ENCODE results near the gene MYO1E.

The MYO1E gene

GRCh38 chr15:59105854-59106253 lies 266.8 kb downstream of the MYO1E start:
- no peak for DNase-seq (ENCODE audit: low read depth)
- H3K4me3 ChIP-seq (ENCODE audit: low read depth, low read length): peak overlapping the region; percentile 93
- no peak for TF ChIP-seq CTCF (IDR thresholded peaks at IDR 0.05; ENCODE audit: low read depth, low read length, missing control alignments)

GRCh38 chr15:59104912-59105732 lies 267.5 kb downstream of the MYO1E start, which contains the start of gene CCNB2:
TSS of gene CCNB2 (plus strand) at chr15:59105146. CDS start at chr15:59105269, 123 bp downstream.
- TF ChIP-seq CTCF (IDR thresholded peaks at IDR 0.05; ENCODE audit: low read depth, low read length, missing control alignments): no peak
- H3K4me3 ChIP-seq (ENCODE audit: low read depth, low read length): peak within 1 kb of the TSS; percentile 93
- peak; percentile 94 for DNase-seq (ENCODE audit: low read depth)

GRCh38 chr15:59104602-59104911 lies 268.1 kb downstream of the MYO1E start:
- peak overlapping the region; percentile 93 for H3K4me3 ChIP-seq (ENCODE audit: low read depth, low read length)

GRCh38 chr15:59099162-59099685 lies 273.4 kb downstream of the MYO1E start:
- no peak for TF ChIP-seq CTCF (IDR thresholded peaks at IDR 0.05; ENCODE audit: low read depth, low read length, missing control alignments)
- DNase-seq (ENCODE audit: low read depth): no peak
- H3K4me3 ChIP-seq (ENCODE audit: low read depth, low read length): no peak overlapping the region

More at GRCh38 chr15:59104602-59104911, 268.1 kb downstream of the MYO1E start:
- TF ChIP-seq CTCF (IDR thresholded peaks at IDR 0.05; ENCODE audit: low read depth, low read length, missing control alignments): no peak
- no peak for DNase-seq (ENCODE audit: low read depth)

GRCh38 chr15:59096429-59096828 lies 276.2 kb downstream of the MYO1E start:
- no peak for DNase-seq (ENCODE audit: low read depth)
- no peak for TF ChIP-seq CTCF (IDR thresholded peaks at IDR 0.05; ENCODE audit: low read depth, low read length, missing control alignments)
- H3K4me3 ChIP-seq (ENCODE audit: low read depth, low read length): no peak overlapping the region

- no peak for TF ChIP-seq CTCF (IDR thresholded peaks at IDR 0.05; ENCODE audit: low read depth, low read length, missing control alignments)
- no peak for DNase-seq (ENCODE audit: low read depth)
- H3K4me3 ChIP-seq (ENCODE audit: low read depth, low read length): no peak overlapping the region
Measured at GRCh38 chr15:59094077-59094476, 278.6 kb downstream of the MYO1E start.

- H3K4me3 ChIP-seq (ENCODE audit: low read depth, low read length): no peak overlapping the region
- DNase-seq (ENCODE audit: low read depth): no peak
- no peak for TF ChIP-seq CTCF (IDR thresholded peaks at IDR 0.05; ENCODE audit: low read depth, low read length, missing control alignments)
Measured at GRCh38 chr15:59087731-59088130, 284.9 kb downstream of the MYO1E start.
